NCI-H1417 treated with DMSO at 0.1 percent for 48 hours (cell line): Measurements from ENCODE around the gene PPIL6.
"Not testable (repeated sequence)": the region's sequence is repeated elsewhere in the genome, so short reads cannot be mapped to it uniquely, and the experiment has no call there.

Experiments
- DNase-seq: peaks from one replicate; lab custom pipeline; 2025; lab: John Stamatoyannopoulos, UW

The PPIL6 gene

GRCh38 chr6:109396046-109396718 lies 44.2 kb downstream of the PPIL6 start:
- DNase-seq, result no peak

DNA sequence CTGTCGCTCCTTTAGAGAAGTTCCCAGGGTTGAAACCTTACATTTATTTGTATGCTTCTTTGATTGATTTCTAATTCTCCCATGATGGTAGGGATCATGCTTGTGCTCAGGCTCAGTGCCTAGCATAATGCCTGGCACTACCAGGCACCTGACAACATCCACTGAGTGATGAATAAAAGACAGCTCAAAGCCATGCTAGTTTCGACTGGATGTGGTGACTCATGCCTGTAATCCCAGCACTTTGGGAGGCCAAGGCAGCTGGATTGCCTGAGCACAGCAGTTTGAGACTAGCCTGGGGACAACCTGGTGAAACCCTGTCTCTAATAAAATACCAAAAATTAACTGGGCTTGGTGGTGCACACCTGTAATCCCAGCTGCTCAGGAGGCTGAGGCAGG lies 46.5 kb downstream of the PPIL6 start:
- no peak for DNase-seq

- no peak for DNase-seq
These were observed 47.1 kb downstream of the PPIL6 start for GRCh38 chr6:109393157-109393885.

DNA sequence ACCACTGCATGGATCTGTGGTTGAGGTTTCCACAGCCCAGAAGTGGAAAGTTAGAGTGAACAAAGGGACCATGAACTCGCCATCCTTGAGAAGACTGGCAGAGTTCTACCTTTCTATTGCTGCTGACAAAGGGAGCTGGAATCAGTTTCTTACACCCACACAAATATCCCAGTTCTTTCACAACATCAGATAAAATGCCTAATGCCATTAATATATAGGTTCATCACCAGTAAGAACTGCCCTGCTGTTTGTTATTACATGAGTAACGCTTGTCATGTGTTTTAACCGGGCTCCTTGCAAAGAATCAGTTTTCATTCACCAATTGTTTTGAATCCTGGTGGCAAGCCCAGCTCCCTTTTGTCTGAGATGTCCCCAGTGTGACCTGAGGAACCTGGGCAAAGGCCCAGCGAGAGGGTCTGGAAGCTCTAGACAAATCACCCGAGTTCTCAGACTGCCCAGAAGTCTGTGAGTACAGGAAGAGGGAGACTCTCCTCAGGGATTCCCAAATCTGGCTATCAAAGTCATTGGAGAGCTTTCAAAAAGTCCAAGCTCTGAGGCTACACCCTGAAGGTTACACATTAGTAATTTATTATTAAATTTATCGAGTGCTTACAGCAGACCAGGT lies 50.7 kb downstream of the PPIL6 start:
- DNase-seq, result no peak

- DNase-seq, result no peak
These were observed 52.2 kb downstream of the PPIL6 start for GRCh38 chr6:109388265-109388664.

- DNase-seq, result no peak
These were observed 56.9 kb downstream of the PPIL6 start for GRCh38 chr6:109383438-109383940.

- peak; percentile 84 for DNase-seq
These were observed 57.6 kb downstream of the PPIL6 start for GRCh38 chr6:109382576-109383437.

GRCh38 chr6:109381747-109382575 lies 58.5 kb downstream of the PPIL6 start, which contains the start of gene CD164:
Gene CD164, minus strand, starts transcription at chr6:109382467. Its CDS starts 89 bp downstream, at chr6:109382378.
- peak; percentile 84 for DNase-seq

DNA sequence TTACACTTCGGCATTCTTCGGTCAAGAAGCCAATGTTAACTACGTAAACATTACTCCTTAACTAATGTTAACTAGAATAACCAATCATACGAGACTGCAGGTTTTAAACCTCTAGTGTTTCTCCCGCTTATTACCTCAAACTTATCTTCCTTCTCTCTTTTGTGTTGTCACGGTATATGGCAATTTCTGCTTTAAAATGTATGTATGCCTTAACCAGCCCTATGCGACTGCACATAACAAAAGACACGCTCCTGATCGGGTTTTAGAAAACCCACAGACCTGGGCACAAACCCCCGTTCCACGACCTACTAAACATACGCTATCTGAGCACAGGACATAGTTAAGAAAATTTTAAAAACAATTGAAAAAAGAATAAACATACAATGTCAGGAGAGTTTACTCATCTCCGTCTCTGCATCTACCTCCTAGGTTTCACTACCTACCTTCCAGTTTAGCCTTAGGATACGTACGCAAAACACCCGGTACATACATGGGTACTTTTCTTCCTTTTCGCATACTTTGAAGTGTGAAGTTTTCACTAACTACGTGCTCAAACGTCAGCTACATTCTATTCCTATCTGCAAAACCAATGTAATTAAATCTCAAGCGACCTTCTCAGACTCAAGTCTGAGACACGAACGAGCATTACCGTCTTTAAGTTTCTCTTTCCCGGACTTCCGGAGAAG lies 59.2 kb downstream of the PPIL6 start:
- DNase-seq, result no peak

- DNase-seq, result no peak
These were observed 60.7 kb downstream of the PPIL6 start for GRCh38 chr6:109379711-109380110.

- no peak for DNase-seq
These were observed 62.7 kb downstream of the PPIL6 start for GRCh38 chr6:109377717-109378116.

GRCh38 chr6:109374326-109374892 lies 66.0 kb downstream of the PPIL6 start:
- no peak for DNase-seq

GRCh38 chr6:109373762-109374161 lies 66.7 kb downstream of the PPIL6 start:
- DNase-seq, result no peak

GRCh38 chr6:109373331-109373730 lies 67.1 kb downstream of the PPIL6 start:
- DNase-seq, result no peak

DNA sequence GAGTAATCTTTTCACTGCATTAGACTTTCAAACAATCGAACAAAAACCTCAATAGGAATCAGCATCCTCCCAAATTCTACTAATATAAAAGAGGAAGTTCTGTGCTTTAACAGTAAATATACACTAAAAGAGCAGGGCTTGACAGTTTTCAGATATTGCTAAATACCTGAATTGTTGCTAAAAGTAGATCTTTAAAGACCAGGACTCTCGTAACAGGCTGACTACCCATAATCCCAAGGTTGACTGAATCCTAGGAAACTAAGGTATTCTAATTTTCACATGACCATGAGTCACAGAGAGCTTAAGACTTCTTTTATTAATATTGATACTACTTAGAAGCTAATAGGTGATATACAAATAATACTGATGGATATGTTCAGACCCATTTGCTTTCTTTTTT lies 68.3 kb downstream of the PPIL6 start:
- DNase-seq, result no peak

- no peak for DNase-seq
These were observed 69.6 kb downstream of the PPIL6 start for GRCh38 chr6:109370792-109371191.

GRCh38 chr6:109370336-109370735 lies 70.1 kb downstream of the PPIL6 start:
- DNase-seq, result no peak

DNA sequence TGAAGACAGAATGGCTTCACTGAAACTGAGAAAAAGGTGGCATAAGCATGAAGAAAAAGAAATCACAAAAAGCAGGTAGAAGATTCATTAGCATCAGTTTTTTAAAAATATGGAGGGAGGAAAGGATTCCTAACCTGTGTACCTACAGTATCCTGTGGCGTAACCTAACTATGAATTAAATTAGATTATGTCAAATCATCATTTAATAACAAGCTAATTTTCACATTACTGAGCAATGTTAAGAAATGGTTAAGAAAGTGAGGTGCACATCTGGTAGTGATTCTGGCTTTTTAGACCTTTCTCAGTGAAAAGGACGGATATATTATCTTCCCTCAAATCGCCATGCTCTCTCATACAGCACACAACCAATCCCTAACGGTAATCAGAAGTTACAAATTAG lies 70.7 kb downstream of the PPIL6 start:
- no peak for DNase-seq

- DNase-seq, result not testable (repeated sequence)
These were observed 75.9 kb downstream of the PPIL6 start for GRCh38 chr6:109364382-109365078.
